Adrenal gland (tissue), 12 donors: ENCODE data around the gene ECE2. TPM values are rescaled to one million over a fixed set of nuclear protein-coding genes. Genes with fewer than 3 reads are reported as not detected.
A peak's percentile ranks its signal among the peaks of the same experiment; 100 is the strongest.

ENCODE experiments used
- DNase-seq, 7 donors: peaks; one replicate each; pipeline ENCODE4 v3.0.0-alpha.2; 2019 to 2020
- H3K27ac ChIP-seq, 5 donors: fragments of 200-600 bp; sonication (generic) in 4 of 5; 1 replicate in 3 of 5; 2 replicates in 2 of 5; pipeline versions ENCODE4 v1.5.1 to v1.8.0; 2016 to 2020; ENCODE audit warnings: mild to moderate bottlenecking in 1 of 5
- H3K27me3 ChIP-seq: fragments of 200-600 bp; 2 replicates; pipeline ENCODE4 v1.8.0; 2021
- H3K36me3 ChIP-seq, 2 donors: fragments of 200-600 bp; replicated peaks in 1 of 2; 1 replicate in 1 of 2; 2 replicates in 1 of 2; pipeline versions ENCODE4 v1.5.1 to v1.8.0; 2018 to 2022
- H3K4me1 ChIP-seq, 2 donors: fragments of 200-600 bp; replicated peaks in 1 of 2; 1 replicate in 1 of 2; 2 replicates in 1 of 2; pipeline versions ENCODE4 v1.5.1 to v1.8.0; 2018 to 2021
- H3K4me3 ChIP-seq, 4 donors: fragments of 200-600 bp; sonication (generic) in 3 of 4; one replicate each; pipeline ENCODE4 v1.5.1; 2016 to 2018
- H3K9me3 ChIP-seq, 3 donors: fragments of 200-600 bp; sonication (generic) in 1 of 3; replicated peaks in 1 of 3; 1 replicate in 2 of 3; 2 replicates in 1 of 3; pipeline versions ENCODE4 v1.5.1 to v1.8.0; 2016 to 2021
- POLR2A ChIP-seq, 2 donors: fragments of 450-650 bp; IDR thresholded peaks; one replicate each; pipeline ENCODE4 v1.6.1; 2017; ENCODE audit warnings: antibody characterized with exemption in 2 of 2, mild to moderate bottlenecking in 2 of 2, moderate library complexity in 1 of 2
- WGBS, 4 donors: extraction: QIAGEN DNeasy Blood & Tissue Kit in 2 of 4; methylation state at CpG; one replicate each; pipeline versions ENCODE4 v1.1.5 to v1.1.7; 2013 to 2017; 5-methylcytosine and 5-hydroxymethylcytosine counted together
- intact Hi-C, 2 donors: fragments of 100-400 bp; cut with DNase I; formaldehyde crosslinking; loops; one replicate each; pipeline versions ENCODE4 v1.14.1 to v1.15.0; 2022 to 2023
- polyA plus RNA-seq, 3 donors: library from polyadenylated mRNA; stranded (reverse); fragments of 200-250 nt in 2 of 3; fragments of 350-450 nt in 1 of 3; fragmentation: Illumina TruSeq in 1 of 3; extraction: RNeasy Lipid Tissue Mini Kit (QIAGEN cat#74804) in 1 of 3; gene quantifications; one replicate each; pipeline ENCODE4 v1.2.3, GENCODE V29; 2013 to 2014
- total RNA-seq, 9 donors: library from RNA; depleted of rRNA in 4 of 9; stranded (reverse); fragments of >200 nt in 4 of 9; fragments of 120-200 nt in 1 of 9; fragmentation: NEBNext Ultra II Directional in 1 of 9; extraction: Animal tissue kit (Norgen Biotek cat#: 25700) in 1 of 9; gene quantifications; one replicate each; pipeline versions ENCODE4 v1.1.0 to v1.2.4, GENCODE V29; 2013 to 2023
- TF ChIP-seq, protein P1 (sequence below), 6 experiments: fragments of 450-650 bp in 4 of 6; fragments of 200-600 bp in 2 of 6; sonication (generic) in 1 of 6; IDR thresholded peaks; 1 replicate in 5 of 6; 2 replicates in 1 of 6; pipeline versions ENCODE4 v1.5.1 to v1.8.0; 2016 to 2021; ENCODE audit warnings: antibody characterized with exemption in 6 of 6, mild to moderate bottlenecking in 2 of 6, moderate library complexity in 1 of 6
- donor health status: healthy with polysubstance abuse.
- donor health status: Bipolar disorder and iron deficiency.
- donor health status: DM: yes; HTN: yes; CAD: no.
- donor health status: DM: no; HTN: no; CAD: no.
- donor health status: DM: no; HTN: no; CAD: no.
- donor health status: DM: yes; HTN: yes; CAD: no.

ECE2 gene
- total and polyA plus RNA-seq, 12 donors: 0.27 to 15.2 (median 5.8) TPM; not detected in 4

GRCh38 chr3:184333190-184333589, 57.4 kb downstream of the ECE2 start:
- Histone ChIP-seq H3K4me1 (peaks cover 13 to 35% of the 10 kb centered on the region in 2 donors), H3K27me3 (no peaks in the 10 kb centered on the region), H3K4me3 (no peak overlapping the region), H3K27ac (peak overlapping the region in 2 of 5 donors; percentile 97 to 98), H3K9me3 (no peaks in the 10 kb centered on the region), H3K36me3 (peaks cover 0 to 72% of the 10 kb centered on the region in 2 donors)
- no peak for DNase-seq
- TF ChIP-seq, protein P1, sequence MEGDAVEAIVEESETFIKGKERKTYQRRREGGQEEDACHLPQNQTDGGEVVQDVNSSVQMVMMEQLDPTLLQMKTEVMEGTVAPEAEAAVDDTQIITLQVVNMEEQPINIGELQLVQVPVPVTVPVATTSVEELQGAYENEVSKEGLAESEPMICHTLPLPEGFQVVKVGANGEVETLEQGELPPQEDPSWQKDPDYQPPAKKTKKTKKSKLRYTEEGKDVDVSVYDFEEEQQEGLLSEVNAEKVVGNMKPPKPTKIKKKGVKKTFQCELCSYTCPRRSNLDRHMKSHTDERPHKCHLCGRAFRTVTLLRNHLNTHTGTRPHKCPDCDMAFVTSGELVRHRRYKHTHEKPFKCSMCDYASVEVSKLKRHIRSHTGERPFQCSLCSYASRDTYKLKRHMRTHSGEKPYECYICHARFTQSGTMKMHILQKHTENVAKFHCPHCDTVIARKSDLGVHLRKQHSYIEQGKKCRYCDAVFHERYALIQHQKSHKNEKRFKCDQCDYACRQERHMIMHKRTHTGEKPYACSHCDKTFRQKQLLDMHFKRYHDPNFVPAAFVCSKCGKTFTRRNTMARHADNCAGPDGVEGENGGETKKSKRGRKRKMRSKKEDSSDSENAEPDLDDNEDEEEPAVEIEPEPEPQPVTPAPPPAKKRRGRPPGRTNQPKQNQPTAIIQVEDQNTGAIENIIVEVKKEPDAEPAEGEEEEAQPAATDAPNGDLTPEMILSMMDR (IDR thresholded peaks at IDR 0.05): no peak
- no peak for TF ChIP-seq POLR2A (IDR thresholded peaks at IDR 0.05)
- WGBS, 4 donors: 78 to 83% (median 81%) methylated on average over 6 of the region's 6 CpGs
- intact Hi-C loops: no loop called here

- peaks cover 0 to 67% of the 10 kb centered on the region in 2 donors for H3K36me3 ChIP-seq
- WGBS, 4 donors: 75 to 80% (median 77%) methylated on average over 3 of the region's 3 CpGs
- no peaks in the 10 kb centered on the region for H3K9me3 ChIP-seq
- peak overlapping the region in 3 of 5 donors; percentile 11 to 98 (median 97) for H3K27ac ChIP-seq
- no peaks in the 10 kb centered on the region for H3K27me3 ChIP-seq
- intact Hi-C loops: no loop called here
- no peak overlapping the region for H3K4me3 ChIP-seq
- H3K4me1 ChIP-seq: peaks cover 13 to 37% of the 10 kb centered on the region in 2 donors
- TF ChIP-seq, protein P1 (IDR thresholded peaks at IDR 0.05): no peak
- no peak for TF ChIP-seq POLR2A (IDR thresholded peaks at IDR 0.05)
- DNase-seq: no peak
Observed at GRCh38 chr3:184333700-184334099, 57.9 kb downstream of the ECE2 start.

DNA sequence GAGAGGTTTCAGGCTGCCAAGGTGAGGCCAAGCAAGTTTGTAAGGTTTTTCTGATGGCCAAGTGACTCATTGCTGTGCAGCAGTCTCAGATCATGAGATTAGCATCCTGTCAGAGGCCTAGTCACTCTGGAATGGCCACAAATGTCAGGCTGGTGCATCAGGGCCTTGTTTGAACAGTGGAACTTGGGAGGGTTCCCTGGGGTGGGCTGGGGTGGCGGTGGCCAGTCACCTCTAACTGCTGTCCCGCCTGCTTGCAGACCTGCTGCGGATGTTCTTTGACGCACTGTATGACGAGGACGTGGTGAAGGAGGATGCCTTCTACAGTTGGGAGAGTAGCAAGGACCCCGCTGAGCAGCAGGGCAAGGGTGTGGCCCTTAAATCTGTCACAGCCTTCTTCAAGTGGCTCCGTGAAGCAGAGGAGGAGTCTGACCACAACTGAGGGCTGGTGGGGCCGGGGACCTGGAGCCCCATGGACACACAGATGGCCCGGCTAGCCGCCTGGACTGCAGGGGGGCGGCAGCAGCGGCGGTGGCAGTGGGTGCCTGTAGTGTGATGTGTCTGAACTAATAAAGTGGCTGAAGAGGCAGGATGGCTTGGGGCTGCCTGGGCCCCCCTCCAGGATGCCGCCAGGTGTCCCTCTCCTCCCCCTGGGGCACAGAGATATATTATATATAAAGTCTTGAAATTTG, 58.8 kb downstream of the ECE2 start:
- Histone ChIP-seq H3K27ac (peak overlapping the region; percentile 93 to 98 (median 94)), H3K4me1 (peaks cover 13 to 37% of the 10 kb centered on the region in 2 donors), H3K9me3 (no peaks in the 10 kb centered on the region), H3K36me3 (peaks cover 0 to 57% of the 10 kb centered on the region in 2 donors), H3K4me3 (no peak overlapping the region), H3K27me3 (no peaks in the 10 kb centered on the region)
- intact Hi-C loops: no loop called here
- 64 to 73% (median 69%) methylated on average over 7 to 15 of the region's 15 CpGs for WGBS, 4 donors
- DNase-seq: peak; percentile 54 to 81 (median 77)
- TF ChIP-seq POLR2A (IDR thresholded peaks at IDR 0.05): peak in 1 of 2 donors; percentile 20
- TF ChIP-seq, protein P1 (IDR thresholded peaks at IDR 0.05): no peak

DNA sequence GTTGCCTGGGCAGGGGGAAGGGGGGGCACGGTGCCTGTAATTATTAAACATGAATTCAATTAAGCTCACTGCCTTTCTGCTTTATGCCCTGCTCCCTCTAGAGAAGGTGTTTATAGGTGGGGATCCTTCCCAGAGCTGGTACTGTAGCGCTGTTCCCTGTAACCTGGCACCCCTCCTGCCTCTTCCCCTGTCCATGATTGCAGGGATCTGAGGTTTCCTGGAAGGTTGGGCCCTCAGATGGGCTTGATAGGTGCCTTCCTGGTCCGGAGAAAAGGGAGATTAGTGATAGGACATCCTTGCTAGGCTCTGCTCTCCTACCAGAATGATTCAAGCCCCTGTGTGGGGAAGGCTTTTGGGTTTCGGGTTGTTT, 59.5 kb downstream of the ECE2 start:
- TF ChIP-seq, protein P1 (IDR thresholded peaks at IDR 0.05): no peak
- no peak for TF ChIP-seq POLR2A (IDR thresholded peaks at IDR 0.05)
- 47 to 51% (median 48%) methylated on average over 3 to 4 of the region's 4 CpGs for WGBS, 4 donors
- Histone ChIP-seq H3K36me3 (peaks cover 0 to 51% of the 10 kb centered on the region in 2 donors), H3K4me1 (peaks cover 13 to 37% of the 10 kb centered on the region in 2 donors), H3K4me3 (peak overlapping the region in 1 of 4 donors; percentile 83), H3K27me3 (no peaks in the 10 kb centered on the region), H3K9me3 (no peaks in the 10 kb centered on the region), H3K27ac (peak overlapping the region; percentile 93 to 98 (median 94))
- intact Hi-C loops: no loop called here
- DNase-seq: peak in 2 of 7 donors; percentile 33 to 46
